AG09309 (cell line): Measurements from ENCODE around the gene RNF175.

Experiments used
- DNase-seq: peaks from one replicate; pipeline ENCODE4 v3.0.0-alpha.2; 2010; ENCODE audit warnings: low read depth
- H3K4me3 ChIP-seq: 2 replicates; pipeline ENCODE4 v1.5.1; 2011; ENCODE audit warnings: mild to moderate bottlenecking, low read depth, low read length, moderate library complexity; ENCODE audit not compliant: control insufficient read depth
- TF ChIP-seq, protein P1 (sequence below): IDR thresholded peaks from 2 replicates; pipeline ENCODE4 v1.5.1; 2011; ENCODE audit warnings: mild to moderate bottlenecking, low read depth, low read length, inconsistent platforms; ENCODE audit not compliant: insufficient read depth, control insufficient read depth; ENCODE audit errors: missing control alignments

RNF175 gene

DNA sequence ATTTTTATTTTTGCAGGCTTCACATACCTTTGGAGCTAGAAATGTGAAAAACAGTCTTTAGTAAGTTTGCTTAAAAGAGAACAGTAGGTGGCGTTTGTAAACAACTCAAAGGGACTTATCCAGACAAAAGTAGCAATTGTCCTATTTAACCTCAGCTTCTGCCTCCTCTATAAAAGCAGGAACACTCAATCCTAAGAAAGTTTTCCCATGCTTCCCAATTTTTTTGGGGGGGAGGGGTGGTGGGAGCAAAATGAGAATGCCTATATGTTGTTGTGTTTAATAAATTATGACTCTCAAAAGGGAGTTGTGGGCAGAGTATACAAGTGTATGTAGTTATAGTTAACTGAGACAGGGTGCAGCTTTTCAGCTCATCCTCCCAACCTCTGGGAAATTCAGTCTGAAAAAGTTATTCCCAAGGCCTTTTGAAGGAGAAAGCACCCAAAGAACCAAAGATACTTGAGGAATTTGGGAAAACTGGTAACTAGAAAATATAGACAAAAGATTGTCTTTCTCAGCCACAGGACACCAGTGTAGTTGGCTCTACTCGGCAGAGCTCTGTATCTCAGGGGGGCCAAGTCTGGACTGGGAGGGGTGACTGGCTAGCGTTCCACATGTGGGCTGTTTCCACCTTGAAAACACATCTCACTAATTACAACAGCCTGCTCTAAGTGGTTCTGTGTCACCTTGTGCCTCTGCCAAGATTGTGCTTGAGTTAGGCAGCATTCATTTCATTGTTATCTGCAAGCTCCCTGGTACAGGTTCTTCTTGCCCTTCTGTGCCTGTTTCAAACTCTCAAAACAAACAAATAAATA is 26.3 kb upstream of the RNF175 start:
- TF ChIP-seq, protein P1, sequence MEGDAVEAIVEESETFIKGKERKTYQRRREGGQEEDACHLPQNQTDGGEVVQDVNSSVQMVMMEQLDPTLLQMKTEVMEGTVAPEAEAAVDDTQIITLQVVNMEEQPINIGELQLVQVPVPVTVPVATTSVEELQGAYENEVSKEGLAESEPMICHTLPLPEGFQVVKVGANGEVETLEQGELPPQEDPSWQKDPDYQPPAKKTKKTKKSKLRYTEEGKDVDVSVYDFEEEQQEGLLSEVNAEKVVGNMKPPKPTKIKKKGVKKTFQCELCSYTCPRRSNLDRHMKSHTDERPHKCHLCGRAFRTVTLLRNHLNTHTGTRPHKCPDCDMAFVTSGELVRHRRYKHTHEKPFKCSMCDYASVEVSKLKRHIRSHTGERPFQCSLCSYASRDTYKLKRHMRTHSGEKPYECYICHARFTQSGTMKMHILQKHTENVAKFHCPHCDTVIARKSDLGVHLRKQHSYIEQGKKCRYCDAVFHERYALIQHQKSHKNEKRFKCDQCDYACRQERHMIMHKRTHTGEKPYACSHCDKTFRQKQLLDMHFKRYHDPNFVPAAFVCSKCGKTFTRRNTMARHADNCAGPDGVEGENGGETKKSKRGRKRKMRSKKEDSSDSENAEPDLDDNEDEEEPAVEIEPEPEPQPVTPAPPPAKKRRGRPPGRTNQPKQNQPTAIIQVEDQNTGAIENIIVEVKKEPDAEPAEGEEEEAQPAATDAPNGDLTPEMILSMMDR: peak; percentile 49
- no peak for DNase-seq
- no peak overlapping the region for H3K4me3 ChIP-seq

DNA sequence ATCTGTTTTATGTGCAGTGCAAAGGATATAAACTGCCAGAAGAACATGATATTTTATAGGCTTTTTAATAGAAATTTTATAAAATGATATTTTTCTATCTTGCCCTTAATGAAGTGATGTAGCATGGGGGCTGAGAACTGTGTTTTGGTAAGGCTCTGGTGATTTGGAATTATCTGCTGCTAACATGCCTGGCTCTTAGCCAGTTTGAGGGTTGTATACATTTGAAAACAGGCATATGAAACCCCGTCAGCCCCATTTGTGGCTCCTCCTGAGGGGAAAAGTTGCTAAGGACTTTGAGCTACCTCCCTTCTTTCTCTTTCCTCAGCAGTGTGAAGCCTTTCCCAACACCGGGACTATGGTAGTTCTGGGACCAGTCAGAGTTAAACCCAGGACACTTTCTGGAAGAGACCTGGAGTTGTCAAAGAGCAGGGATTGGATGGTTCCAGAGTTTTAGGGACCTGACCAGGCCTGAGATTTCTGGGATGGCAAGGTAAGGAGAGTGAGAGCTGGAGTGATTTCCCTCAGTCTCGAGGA is 24.4 kb upstream of the RNF175 start:
- H3K4me3 ChIP-seq: no peak overlapping the region
- TF ChIP-seq, protein P1: no peak

DNA sequence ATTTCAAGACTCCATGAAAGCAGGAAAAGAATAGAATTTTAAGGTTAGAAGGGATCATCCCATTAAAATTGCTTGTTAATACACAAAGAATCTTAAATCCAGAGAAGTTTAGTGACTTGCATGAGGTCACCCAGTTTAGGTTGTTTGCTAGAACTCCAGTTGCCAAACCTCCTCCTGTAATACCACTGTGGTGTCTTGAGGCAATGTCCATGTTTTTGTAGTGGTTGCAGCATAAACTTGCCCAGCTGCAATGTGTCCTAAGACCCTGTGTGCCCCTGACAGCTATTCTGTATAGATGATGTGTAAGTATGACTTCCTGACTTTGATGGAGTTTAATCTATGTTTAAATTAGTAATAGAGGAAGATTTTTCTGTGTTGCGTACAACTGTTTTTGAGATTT is 22.8 kb upstream of the RNF175 start:
- TF ChIP-seq, protein P1: no peak
- DNase-seq: no peak
- no peak overlapping the region for H3K4me3 ChIP-seq

More for the DNA sequence above, 24.4 kb upstream of the RNF175 start:
- no peak for DNase-seq

DNA sequence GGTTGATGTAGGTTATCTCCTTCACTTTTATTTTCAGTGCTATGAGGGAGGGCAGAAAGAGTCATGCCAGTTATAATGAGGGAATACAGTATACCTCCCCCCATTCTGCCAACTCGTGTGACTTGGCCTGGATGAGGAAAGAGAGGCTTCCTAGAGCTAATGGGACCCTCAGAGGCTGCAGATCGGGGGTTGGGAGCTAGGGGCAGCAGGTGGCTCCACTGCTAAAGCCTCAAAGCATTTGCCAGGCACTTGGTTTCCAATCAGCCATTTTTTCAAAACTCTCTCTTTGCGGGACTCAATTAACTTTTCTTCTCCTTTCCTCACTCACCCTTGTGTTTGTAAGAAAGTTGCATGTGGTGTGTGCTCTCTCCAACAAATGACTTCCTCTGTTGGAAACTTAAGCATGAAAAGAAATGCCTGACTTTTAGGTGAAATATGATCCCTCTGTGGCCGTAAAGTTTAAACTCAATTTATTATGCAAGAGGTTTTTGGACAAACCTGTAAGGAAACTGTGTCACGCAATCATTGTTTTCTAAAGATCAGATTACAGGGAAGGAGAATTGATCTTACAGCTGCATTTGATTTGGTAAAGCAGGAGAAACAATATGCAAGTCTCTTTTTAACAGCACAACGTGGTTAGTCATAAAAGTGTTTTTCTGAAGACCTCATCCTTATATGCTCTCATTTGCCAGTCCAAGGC is 22.0 kb upstream of the RNF175 start:
- H3K4me3 ChIP-seq: no peak overlapping the region
- DNase-seq: peak; percentile 89
- TF ChIP-seq, protein P1: no peak

DNA sequence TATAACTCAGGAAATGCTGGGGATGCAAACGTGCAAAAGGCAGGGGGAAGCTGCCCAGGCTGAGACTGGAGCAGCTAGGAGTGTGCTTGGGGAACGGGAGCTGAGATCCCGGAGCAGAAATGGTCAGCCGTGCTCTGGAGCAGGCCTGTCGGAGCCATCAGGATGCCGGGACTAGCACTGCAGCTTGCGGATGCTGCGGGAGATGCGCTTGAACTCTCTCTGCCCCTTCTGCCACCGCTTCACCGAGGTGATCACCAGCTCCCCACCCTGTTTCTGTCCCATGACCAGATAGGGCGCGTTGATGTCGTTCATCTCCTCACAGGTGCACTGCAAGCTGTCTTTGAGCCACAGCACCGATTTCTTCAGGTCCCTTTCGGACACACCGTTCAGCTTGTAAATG is 21.5 kb upstream of the RNF175 start:
- DNase-seq: no peak
- TF ChIP-seq, protein P1: no peak
- no peak overlapping the region for H3K4me3 ChIP-seq

DNA sequence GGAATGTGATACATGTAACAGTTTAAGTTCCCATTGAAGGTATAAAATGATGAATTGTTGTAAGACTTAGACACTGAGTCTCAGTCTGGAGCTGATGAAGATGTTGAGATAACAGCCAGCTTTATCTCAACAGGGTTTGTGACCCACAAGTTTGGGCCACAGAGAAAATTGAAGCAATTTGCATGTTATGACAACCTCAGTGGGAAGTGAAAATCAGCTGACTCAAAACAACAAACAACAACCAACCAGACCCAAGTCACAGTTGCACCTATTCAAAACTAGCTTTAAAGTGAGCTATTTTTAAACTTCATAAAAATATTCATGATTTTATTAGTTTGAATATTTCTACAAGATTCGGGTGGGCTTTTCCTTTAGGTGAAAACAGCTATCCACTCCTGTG is 21.1 kb upstream of the RNF175 start:
- TF ChIP-seq, protein P1: no peak

More for the DNA sequence above, 21.1 kb upstream of the RNF175 start:
- H3K4me3 ChIP-seq: no peak overlapping the region
- no peak for DNase-seq
